Uterus (tissue), 4 donors: ENCODE data around the gene INPP1. TPM values are rescaled to one million over a fixed set of nuclear protein-coding genes. Genes with fewer than 3 reads are reported as not detected.

Experiments used
- DNase-seq, 2 donors: peaks; one replicate each; pipeline ENCODE4 v3.0.0-alpha.2; 2019 to 2020
- H3K27ac ChIP-seq, 2 donors: fragments of 200-600 bp; sonication (generic); 1 replicate in 1 of 2; 2 replicates in 1 of 2; pipeline ENCODE4 v1.5.1; 2016 to 2018
- H3K27me3 ChIP-seq, 2 donors: fragments of 200-600 bp; sonication (generic); one replicate each; pipeline ENCODE4 v1.5.1; 2018 to 2019; ENCODE audit warnings: control low read depth in 1 of 2
- H3K36me3 ChIP-seq, 2 donors: fragments of 200-600 bp; sonication (generic); one replicate each; pipeline ENCODE4 v1.5.1; 2019; ENCODE audit warnings: control low read depth in 1 of 2
- H3K4me1 ChIP-seq, 2 donors: fragments of 200-600 bp; sonication (generic); one replicate each; pipeline ENCODE4 v1.5.1; 2018 to 2019; ENCODE audit warnings: control low read depth in 1 of 2
- H3K4me3 ChIP-seq, 2 donors: fragments of 200-600 bp; sonication (generic); 1 replicate in 1 of 2; 2 replicates in 1 of 2; pipeline ENCODE4 v1.5.1; 2018 to 2019; ENCODE audit warnings: mild to moderate bottlenecking in 1 of 2
- H3K9me3 ChIP-seq, 2 donors: fragments of 200-600 bp; sonication (generic); one replicate each; pipeline ENCODE4 v1.5.1; 2019; ENCODE audit warnings: control low read depth in 1 of 2
- POLR2A ChIP-seq, 2 donors: fragments of 450-650 bp; IDR thresholded peaks; one replicate each; pipeline ENCODE4 v1.6.1; 2016; ENCODE audit warnings: antibody characterized with exemption in 2 of 2, mild to moderate bottlenecking in 1 of 2, moderate library complexity in 1 of 2
- intact Hi-C: fragments of 100-400 bp; cut with DNase I; formaldehyde crosslinking; loops from one replicate; pipeline ENCODE4 v1.15.1; 2023; ENCODE audit warnings: low total_unique reads
- total RNA-seq, 4 donors: library from RNA; depleted of rRNA in 3 of 4; stranded (reverse); fragments of >200 nt in 3 of 4; gene quantifications; one replicate each; pipeline versions ENCODE4 v1.1.0 to v1.2.4, GENCODE V29; 2014 to 2023
- TF ChIP-seq, protein P1 (sequence below), 4 experiments: fragments of 200-600 bp in 2 of 4; fragments of 450-650 bp in 2 of 4; sonication (generic) in 2 of 4; IDR thresholded peaks; one replicate each; pipeline ENCODE4 v1.5.1; 2016 to 2019; ENCODE audit warnings: antibody characterized with exemption in 4 of 4, mild to moderate bottlenecking in 2 of 4, moderate library complexity in 1 of 4
- donor health status: DM: yes; HTN: yes; CAD: no.

Gene INPP1
- total RNA-seq, 4 donors from 2014 or later = 2.1 to 40.2 (median 23.5) TPM

DNA sequence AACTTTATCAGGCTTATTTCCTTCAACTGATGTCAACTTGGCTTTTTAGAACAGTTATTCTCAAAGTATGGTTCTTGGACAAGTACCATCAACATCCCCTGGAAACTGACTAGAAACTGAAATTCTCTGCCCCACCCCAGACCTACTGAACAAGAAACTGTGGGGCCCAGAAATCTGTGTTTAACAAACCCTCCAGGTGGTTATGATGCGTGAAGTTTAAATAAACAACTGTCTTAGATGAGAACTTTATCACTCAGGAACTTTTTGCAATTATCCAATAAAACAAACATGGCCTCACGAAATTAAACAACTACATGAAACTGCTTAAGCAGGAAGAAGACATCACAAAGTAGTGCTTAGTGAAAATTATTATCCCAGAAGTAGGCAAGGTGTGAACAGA, 28.1 kb upstream of the INPP1 start:
- Histone ChIP-seq H3K36me3 (no peaks in the 10 kb centered on the region), H3K9me3 (no peaks in the 10 kb centered on the region), H3K4me3 (no peak overlapping the region), H3K4me1 (no peaks in the 10 kb centered on the region), H3K27ac (peak overlapping the region in 1 of 2 donors; percentile 5), H3K27me3 (no peaks in the 10 kb centered on the region)
- intact Hi-C loops = no loop called here
- TF ChIP-seq, protein P1, sequence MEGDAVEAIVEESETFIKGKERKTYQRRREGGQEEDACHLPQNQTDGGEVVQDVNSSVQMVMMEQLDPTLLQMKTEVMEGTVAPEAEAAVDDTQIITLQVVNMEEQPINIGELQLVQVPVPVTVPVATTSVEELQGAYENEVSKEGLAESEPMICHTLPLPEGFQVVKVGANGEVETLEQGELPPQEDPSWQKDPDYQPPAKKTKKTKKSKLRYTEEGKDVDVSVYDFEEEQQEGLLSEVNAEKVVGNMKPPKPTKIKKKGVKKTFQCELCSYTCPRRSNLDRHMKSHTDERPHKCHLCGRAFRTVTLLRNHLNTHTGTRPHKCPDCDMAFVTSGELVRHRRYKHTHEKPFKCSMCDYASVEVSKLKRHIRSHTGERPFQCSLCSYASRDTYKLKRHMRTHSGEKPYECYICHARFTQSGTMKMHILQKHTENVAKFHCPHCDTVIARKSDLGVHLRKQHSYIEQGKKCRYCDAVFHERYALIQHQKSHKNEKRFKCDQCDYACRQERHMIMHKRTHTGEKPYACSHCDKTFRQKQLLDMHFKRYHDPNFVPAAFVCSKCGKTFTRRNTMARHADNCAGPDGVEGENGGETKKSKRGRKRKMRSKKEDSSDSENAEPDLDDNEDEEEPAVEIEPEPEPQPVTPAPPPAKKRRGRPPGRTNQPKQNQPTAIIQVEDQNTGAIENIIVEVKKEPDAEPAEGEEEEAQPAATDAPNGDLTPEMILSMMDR (IDR thresholded peaks at IDR 0.05) = no peak
- no peak for TF ChIP-seq POLR2A (IDR thresholded peaks at IDR 0.05)
- DNase-seq = no peak

DNA sequence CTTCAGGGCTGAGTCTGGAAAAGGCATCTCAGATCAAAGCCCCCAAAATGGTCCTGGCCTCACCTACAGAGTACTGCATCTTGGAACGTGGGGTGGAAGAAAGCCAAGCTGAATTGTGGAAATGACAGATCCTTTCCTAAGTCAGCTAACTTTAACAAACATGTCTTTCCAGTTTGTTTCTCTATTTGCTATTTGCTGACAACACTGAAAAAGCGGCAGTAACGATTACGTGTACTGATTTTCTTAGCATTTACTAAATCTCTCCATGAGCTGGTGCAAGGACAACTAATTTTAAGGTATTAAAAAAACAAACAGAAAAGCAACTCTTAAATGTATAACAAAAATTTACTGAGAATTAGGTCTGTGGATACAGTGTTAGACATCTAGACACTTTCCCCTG, 24.9 kb upstream of the INPP1 start:
- Histone ChIP-seq H3K4me1 (no peaks in the 10 kb centered on the region), H3K9me3 (no peaks in the 10 kb centered on the region), H3K27me3 (no peaks in the 10 kb centered on the region), H3K27ac (peak overlapping the region; percentile 91 to 94), H3K4me3 (peak overlapping the region; percentile 52 to 75), H3K36me3 (no peaks in the 10 kb centered on the region)
- TF ChIP-seq, protein P1 (IDR thresholded peaks at IDR 0.05) = no peak
- no peak for TF ChIP-seq POLR2A (IDR thresholded peaks at IDR 0.05)
- DNase-seq = no peak
- intact Hi-C loops = no loop called here

- TF ChIP-seq, protein P1 (IDR thresholded peaks at IDR 0.05) = no peak
- no peak for TF ChIP-seq POLR2A (IDR thresholded peaks at IDR 0.05)
- peak overlapping the region; percentile 91 to 94 for H3K27ac ChIP-seq
- intact Hi-C loops = no loop called here
- no peaks in the 10 kb centered on the region for H3K4me1 ChIP-seq
- H3K4me3 ChIP-seq = peak overlapping the region; percentile 52 to 75
- no peaks in the 10 kb centered on the region for H3K9me3 ChIP-seq
- DNase-seq = no peak
- no peaks in the 10 kb centered on the region for H3K36me3 ChIP-seq
- no peaks in the 10 kb centered on the region for H3K27me3 ChIP-seq
Measured at GRCh38 chr2:190318931-190319554, 24.3 kb upstream of the INPP1 start.

DNA sequence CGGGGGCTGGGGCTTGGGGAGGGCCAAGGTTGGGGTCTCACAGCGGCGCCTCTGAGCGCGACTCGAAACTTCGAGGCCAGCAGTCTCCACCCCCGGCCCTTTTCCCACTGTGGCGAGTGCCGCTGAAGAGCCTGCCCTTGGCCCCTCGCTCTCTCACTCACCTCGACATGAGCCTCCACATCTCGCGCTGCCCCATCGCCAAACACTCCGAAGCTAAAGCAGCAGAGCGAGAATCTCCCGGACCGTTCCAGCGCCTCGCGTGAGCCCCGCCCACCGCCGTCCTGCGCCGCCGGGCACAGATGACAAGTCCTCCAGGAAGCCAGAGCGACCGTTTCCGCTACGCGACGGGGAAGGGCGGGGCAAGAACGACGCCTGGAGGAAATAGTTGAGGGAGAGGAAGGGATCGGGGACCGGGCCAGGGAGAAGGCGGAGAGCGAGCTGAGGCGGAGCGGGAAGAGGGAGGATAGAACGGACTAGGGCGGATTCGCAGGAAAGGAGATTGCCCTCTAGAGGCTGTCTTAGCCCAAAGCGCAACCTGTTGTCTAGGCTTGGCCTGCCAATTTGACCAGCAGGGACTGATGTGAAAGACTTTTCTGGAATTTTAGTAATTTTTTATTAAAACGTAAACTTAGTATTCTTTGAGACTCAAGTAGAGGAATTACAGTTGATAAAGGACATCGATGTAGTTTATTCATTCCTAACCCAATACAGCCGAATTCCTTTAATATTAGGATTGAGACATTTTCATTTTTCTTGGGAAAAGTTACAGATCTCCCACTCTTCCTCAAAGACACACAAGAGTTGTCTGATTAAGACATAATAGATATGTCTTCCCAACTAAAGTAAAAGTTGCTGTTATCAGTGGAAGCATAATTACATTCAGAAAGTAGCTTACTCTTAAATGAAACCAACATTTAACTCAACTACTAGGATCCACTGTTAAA, 23.6 kb upstream of the INPP1 start, which contains the start of gene HIBCH:
TSS of gene HIBCH (minus strand) at position 272 of the 944 bp plus-strand sequence. CDS start at position 196, 76 bp downstream.
- peak within 1 kb of the TSS; percentile 52 to 75 for H3K4me3 ChIP-seq
- intact Hi-C loops = no loop called here
- peak; percentile 98 to 99 for DNase-seq
- H3K27ac ChIP-seq = peak within 1 kb of the TSS; percentile 91 to 94
- H3K4me1 ChIP-seq = no peaks in the 10 kb centered on the region
- no peaks in the 10 kb centered on the region for H3K27me3 ChIP-seq
- H3K9me3 ChIP-seq = no peaks in the 10 kb centered on the region
- no peaks in the 10 kb centered on the region for H3K36me3 ChIP-seq
- TF ChIP-seq, protein P1 (IDR thresholded peaks at IDR 0.05) = peak; percentile 76 to 89 (median 83)
- TF ChIP-seq POLR2A (IDR thresholded peaks at IDR 0.05) = peak; percentile 66 to 88

- no peaks in the 10 kb centered on the region for H3K27me3 ChIP-seq
- H3K36me3 ChIP-seq = no peaks in the 10 kb centered on the region
- H3K4me3 ChIP-seq = no peak overlapping the region
- intact Hi-C loops = no loop called here
- DNase-seq = no peak
- H3K9me3 ChIP-seq = no peaks in the 10 kb centered on the region
- no peaks in the 10 kb centered on the region for H3K4me1 ChIP-seq
- no peak for TF ChIP-seq POLR2A (IDR thresholded peaks at IDR 0.05)
- TF ChIP-seq, protein P1 (IDR thresholded peaks at IDR 0.05) = no peak
- peak overlapping the region; percentile 91 to 94 for H3K27ac ChIP-seq
Measured at GRCh38 chr2:190320696-190321095, 22.7 kb upstream of the INPP1 start.
